GM12874 (cell line): ENCODE results near the gene GNAT3.

Experiments used
- TF ChIP-seq, protein P1 (sequence below): IDR thresholded peaks from 2 replicates; pipeline ENCODE4 v1.5.1; 2011; ENCODE audit warnings: low read depth, mild to moderate bottlenecking, control low read depth, low read length, moderate library complexity; ENCODE audit not compliant: insufficient read depth

GNAT3 gene

DNA sequence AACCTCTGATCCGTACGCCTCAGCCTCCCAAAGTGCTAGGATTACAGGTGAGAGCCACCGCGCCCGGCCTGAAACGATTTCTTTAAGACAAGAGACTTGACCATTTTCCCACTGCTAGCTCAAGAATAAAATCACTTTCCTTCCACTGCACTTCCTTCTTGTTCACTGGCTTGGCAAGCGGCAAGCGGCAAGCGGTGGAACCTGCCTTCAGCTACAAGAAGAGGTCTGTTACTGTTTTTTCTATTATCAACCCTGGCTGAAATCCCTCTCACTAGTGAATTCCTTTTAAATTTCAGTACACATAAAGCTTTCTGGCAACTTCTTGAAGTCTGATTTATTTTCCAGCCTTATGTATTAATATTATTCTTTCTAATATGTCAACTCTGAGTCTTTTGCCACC lies 12.8 kb upstream of the GNAT3 start:
- TF ChIP-seq, protein P1, sequence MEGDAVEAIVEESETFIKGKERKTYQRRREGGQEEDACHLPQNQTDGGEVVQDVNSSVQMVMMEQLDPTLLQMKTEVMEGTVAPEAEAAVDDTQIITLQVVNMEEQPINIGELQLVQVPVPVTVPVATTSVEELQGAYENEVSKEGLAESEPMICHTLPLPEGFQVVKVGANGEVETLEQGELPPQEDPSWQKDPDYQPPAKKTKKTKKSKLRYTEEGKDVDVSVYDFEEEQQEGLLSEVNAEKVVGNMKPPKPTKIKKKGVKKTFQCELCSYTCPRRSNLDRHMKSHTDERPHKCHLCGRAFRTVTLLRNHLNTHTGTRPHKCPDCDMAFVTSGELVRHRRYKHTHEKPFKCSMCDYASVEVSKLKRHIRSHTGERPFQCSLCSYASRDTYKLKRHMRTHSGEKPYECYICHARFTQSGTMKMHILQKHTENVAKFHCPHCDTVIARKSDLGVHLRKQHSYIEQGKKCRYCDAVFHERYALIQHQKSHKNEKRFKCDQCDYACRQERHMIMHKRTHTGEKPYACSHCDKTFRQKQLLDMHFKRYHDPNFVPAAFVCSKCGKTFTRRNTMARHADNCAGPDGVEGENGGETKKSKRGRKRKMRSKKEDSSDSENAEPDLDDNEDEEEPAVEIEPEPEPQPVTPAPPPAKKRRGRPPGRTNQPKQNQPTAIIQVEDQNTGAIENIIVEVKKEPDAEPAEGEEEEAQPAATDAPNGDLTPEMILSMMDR, result no peak

DNA sequence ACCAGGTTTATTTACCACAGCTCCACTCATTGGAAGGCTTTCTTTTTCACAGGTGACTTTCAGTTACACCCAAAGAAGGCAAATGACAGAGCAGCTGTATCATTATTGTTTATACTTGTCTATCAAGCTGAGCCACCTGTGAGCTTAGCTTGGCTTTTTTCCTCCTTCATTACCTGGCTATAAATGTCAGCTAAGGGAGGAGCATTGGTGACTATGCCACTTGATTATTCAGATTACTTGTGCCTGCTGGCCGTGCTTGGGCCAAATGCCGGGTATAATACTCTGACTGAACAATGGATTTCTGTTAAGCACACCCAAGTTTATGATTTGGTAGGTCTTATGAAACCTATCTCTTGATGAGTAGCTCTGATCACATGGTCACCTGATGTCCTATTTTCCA lies 9.9 kb upstream of the GNAT3 start:
- TF ChIP-seq, protein P1, result no peak

DNA sequence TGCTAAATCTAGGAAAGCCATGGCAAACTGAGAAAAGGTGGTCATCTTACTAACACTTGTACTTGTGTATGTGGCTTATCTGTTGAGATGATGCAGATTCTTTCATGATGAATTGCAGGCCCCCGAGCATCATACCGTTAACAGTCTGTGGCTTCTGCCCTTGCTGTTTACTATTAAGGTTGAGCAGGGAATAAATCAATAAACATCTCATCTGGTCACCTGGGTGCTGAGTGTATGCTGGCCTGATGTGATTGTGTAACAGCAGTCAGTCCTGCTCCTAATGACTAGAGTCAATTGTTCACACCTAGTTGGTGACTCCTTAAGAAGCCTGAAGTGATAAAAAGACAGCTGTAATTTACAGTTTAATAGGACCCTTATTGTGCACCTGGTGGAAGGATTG lies 8.3 kb upstream of the GNAT3 start:
- TF ChIP-seq, protein P1, result no peak

DNA sequence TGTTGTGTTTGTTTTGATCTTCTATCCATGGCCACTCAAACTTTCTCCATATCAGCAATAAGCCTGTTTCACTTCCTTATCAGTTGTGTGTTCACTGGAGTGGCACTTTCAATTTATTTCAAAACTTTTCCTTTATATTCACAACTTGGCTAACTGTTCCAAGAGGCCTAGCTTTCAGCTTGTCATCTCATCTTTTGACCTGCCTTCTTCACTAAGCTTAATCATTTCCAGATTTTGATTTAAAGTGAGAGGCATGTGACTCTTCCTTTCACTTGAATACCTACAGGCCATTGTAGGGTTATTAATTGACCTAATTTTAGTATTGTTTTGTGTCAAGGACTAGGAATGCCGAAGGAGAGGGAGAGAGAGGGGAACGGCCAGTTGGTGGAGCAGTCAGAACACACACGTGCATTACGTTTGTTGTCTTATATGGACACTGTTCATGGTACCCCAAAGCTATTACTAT lies 5.5 kb upstream of the GNAT3 start:
- TF ChIP-seq, protein P1, result no peak

DNA sequence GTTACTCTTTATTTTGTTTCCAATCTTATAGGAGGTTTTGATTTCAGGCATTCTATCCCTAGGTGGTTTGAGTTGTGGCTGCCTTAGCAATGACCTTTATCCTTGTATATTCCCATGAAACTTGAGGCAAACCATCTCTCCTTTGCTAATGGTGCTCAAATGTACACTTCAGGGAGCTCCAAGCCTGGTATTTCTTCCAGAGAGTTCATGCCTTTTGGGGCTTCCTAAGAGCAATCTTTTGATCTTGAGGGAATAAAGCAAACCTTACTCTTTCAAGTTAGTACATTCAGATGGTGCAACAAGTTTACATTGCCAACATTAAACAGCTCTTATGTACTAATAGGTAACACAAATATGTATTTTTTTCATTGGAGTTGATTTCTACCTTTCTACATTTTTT lies 3.4 kb upstream of the GNAT3 start:
- TF ChIP-seq, protein P1, result no peak

DNA sequence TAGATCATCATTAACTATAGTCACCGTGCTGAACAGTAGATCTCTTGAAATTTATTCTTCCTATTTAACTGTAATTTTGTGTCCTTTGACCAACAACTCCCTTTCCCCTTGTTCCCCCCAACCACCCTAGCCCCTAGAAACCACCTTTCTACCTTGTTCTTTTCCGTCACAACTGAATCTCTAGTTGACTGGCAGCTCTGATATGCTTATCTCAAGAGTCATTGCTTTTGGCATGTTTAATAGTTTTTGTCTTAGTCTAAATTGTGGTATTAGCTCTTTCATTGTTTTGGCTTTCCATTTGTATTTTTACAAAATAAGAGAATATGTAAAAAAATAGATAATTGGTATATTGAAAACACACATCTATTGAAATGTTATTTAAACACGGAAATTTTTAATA lies 1.8 kb downstream of the GNAT3 start:
- TF ChIP-seq, protein P1, result no peak

DNA sequence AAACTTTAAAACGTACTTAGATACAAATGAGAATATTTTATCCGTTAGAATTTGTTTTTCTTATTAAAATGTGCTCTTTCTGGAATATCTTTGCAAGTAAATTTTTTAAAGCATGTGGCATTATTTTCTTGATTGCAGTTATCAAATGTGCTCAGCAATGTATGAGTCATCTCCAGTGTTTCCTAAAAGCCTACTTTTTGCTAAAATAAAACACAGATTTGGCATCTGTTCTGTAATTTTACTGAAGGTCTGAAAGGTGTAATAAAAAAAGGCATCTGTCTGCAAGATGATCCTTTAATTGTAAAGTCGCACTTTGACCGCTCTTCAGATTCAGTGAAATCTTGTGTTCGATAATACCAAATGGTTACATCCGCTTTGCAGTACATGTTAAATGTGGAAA lies 3.4 kb downstream of the GNAT3 start:
- TF ChIP-seq, protein P1, result no peak
